Muscle layer of colon (tissue), 2 donors: Measurements from ENCODE around the gene BTNL9.

ENCODE experiments used
- H3K27ac ChIP-seq: one replicate; pipeline ENCODE4 v1.7.0; 2013; ENCODE audit warnings: low read depth, mild to moderate bottlenecking, low read length, moderate library complexity
- H3K27me3 ChIP-seq, 2 donors: one replicate each; pipeline ENCODE4 v1.7.0; 2013; ENCODE audit warnings: low read length in 2 of 2, mild to moderate bottlenecking in 2 of 2; ENCODE audit not compliant: insufficient read depth in 2 of 2, control insufficient read depth in 1 of 2
- H3K36me3 ChIP-seq: one replicate; pipeline ENCODE4 v1.7.0; 2013; ENCODE audit warnings: mild to moderate bottlenecking, low read length; ENCODE audit not compliant: insufficient read depth
- H3K4me1 ChIP-seq: one replicate; pipeline ENCODE4 v1.7.0; 2013; ENCODE audit warnings: mild to moderate bottlenecking, low read length; ENCODE audit not compliant: insufficient read depth
- H3K4me3 ChIP-seq, 2 donors: one replicate each; pipeline ENCODE4 v1.7.0; 2013; ENCODE audit warnings: low read length in 2 of 2, low read depth in 1 of 2, mild to moderate bottlenecking in 1 of 2, moderate library complexity in 1 of 2
- H3K9ac ChIP-seq: one replicate; pipeline ENCODE4 v1.7.0; 2013; ENCODE audit warnings: low read length
- H3K9me3 ChIP-seq: one replicate; pipeline ENCODE4 v1.7.0; 2013; ENCODE audit warnings: mild to moderate bottlenecking, low read length
- donor health status: abdominal sarcoma.
- donor health status: Adenocarcinoma of cecum.

The BTNL9 gene

GRCh38 chr5:181063514-181063913 lies 23.4 kb downstream of the BTNL9 start:
- H3K4me1 ChIP-seq, result no peaks in the 10 kb centered on the region
- no peaks in the 10 kb centered on the region for H3K36me3 ChIP-seq
- no peak overlapping the region for H3K4me3 ChIP-seq
- peaks cover 9 to 29% of the 10 kb centered on the region in 2 donors for H3K27me3 ChIP-seq
- H3K9me3 ChIP-seq, result no peaks in the 10 kb centered on the region
- H3K9ac ChIP-seq, result no peak overlapping the region
- H3K27ac ChIP-seq, result no peak overlapping the region

GRCh38 chr5:181064987-181065386 lies 24.9 kb downstream of the BTNL9 start:
- Histone ChIP-seq H3K36me3 (no peaks in the 10 kb centered on the region), H3K27me3 (peaks cover 11 to 21% of the 10 kb centered on the region in 2 donors), H3K9ac (no peak overlapping the region), H3K4me1 (no peaks in the 10 kb centered on the region), H3K27ac (no peak overlapping the region), H3K9me3 (no peaks in the 10 kb centered on the region), H3K4me3 (no peak overlapping the region)

- Histone ChIP-seq H3K36me3 (no peaks in the 10 kb centered on the region), H3K9me3 (no peaks in the 10 kb centered on the region), H3K27ac (no peak overlapping the region), H3K4me3 (no peak overlapping the region), H3K9ac (no peak overlapping the region), H3K4me1 (no peaks in the 10 kb centered on the region), H3K27me3 (peaks cover 6 to 22% of the 10 kb centered on the region in 2 donors)
Observed at GRCh38 chr5:181069767-181070491, 29.9 kb downstream of the BTNL9 start.

- Histone ChIP-seq H3K4me1 (no peaks in the 10 kb centered on the region), H3K9ac (no peak overlapping the region), H3K36me3 (no peaks in the 10 kb centered on the region), H3K9me3 (no peaks in the 10 kb centered on the region), H3K27me3 (peaks cover 6 to 22% of the 10 kb centered on the region in 2 donors), H3K4me3 (no peak overlapping the region), H3K27ac (no peak overlapping the region)
Observed at GRCh38 chr5:181070523-181070922, 30.5 kb downstream of the BTNL9 start.

- peaks cover 6 to 22% of the 10 kb centered on the region in 2 donors for H3K27me3 ChIP-seq
- no peaks in the 10 kb centered on the region for H3K36me3 ChIP-seq
- no peaks in the 10 kb centered on the region for H3K4me1 ChIP-seq
Observed at GRCh38 chr5:181071257-181071656, 31.2 kb downstream of the BTNL9 start.

GRCh38 chr5:181076920-181077319 lies 36.9 kb downstream of the BTNL9 start:
- Histone ChIP-seq H3K4me1 (no peaks in the 10 kb centered on the region), H3K36me3 (no peaks in the 10 kb centered on the region), H3K9ac (no peak overlapping the region), H3K4me3 (no peak overlapping the region), H3K27ac (no peak overlapping the region), H3K9me3 (no peaks in the 10 kb centered on the region), H3K27me3 (peaks cover 0 to 6% of the 10 kb centered on the region in 2 donors)

More at GRCh38 chr5:181071257-181071656, 31.2 kb downstream of the BTNL9 start:
- H3K4me3 ChIP-seq, result no peak overlapping the region
- H3K9me3 ChIP-seq, result no peaks in the 10 kb centered on the region
- H3K9ac ChIP-seq, result no peak overlapping the region
- H3K27ac ChIP-seq, result no peak overlapping the region

- Histone ChIP-seq H3K4me1 (no peaks in the 10 kb centered on the region), H3K9me3 (no peaks in the 10 kb centered on the region), H3K36me3 (no peaks in the 10 kb centered on the region), H3K4me3 (no peak overlapping the region), H3K27ac (no peak overlapping the region), H3K9ac (no peak overlapping the region), H3K27me3 (peaks cover 0 to 5% of the 10 kb centered on the region in 2 donors)
Observed at GRCh38 chr5:181081989-181082388, 41.9 kb downstream of the BTNL9 start.

GRCh38 chr5:181084621-181085195 lies 44.6 kb downstream of the BTNL9 start:
- Histone ChIP-seq H3K9me3 (no peaks in the 10 kb centered on the region), H3K27ac (no peak overlapping the region), H3K36me3 (no peaks in the 10 kb centered on the region), H3K4me3 (no peak overlapping the region), H3K27me3 (peaks cover 0 to 5% of the 10 kb centered on the region in 2 donors), H3K4me1 (no peaks in the 10 kb centered on the region), H3K9ac (no peak overlapping the region)

- Histone ChIP-seq H3K36me3 (no peaks in the 10 kb centered on the region), H3K27me3 (peaks cover 0 to 5% of the 10 kb centered on the region in 2 donors), H3K9me3 (no peaks in the 10 kb centered on the region), H3K9ac (no peak overlapping the region), H3K4me1 (no peaks in the 10 kb centered on the region), H3K27ac (no peak overlapping the region), H3K4me3 (no peak overlapping the region)
Observed at GRCh38 chr5:181086026-181086883, 46.2 kb downstream of the BTNL9 start.

GRCh38 chr5:181086884-181087205 lies 46.8 kb downstream of the BTNL9 start:
- Histone ChIP-seq H3K4me3 (no peak overlapping the region), H3K9me3 (no peaks in the 10 kb centered on the region), H3K27me3 (peaks cover 0 to 5% of the 10 kb centered on the region in 2 donors), H3K4me1 (no peaks in the 10 kb centered on the region), H3K27ac (no peak overlapping the region), H3K36me3 (no peaks in the 10 kb centered on the region), H3K9ac (no peak overlapping the region)

- H3K36me3 ChIP-seq, result no peaks in the 10 kb centered on the region
- H3K9ac ChIP-seq, result no peak overlapping the region
- no peaks in the 10 kb centered on the region for H3K9me3 ChIP-seq
- no peak overlapping the region for H3K4me3 ChIP-seq
- no peak overlapping the region for H3K27ac ChIP-seq
- no peaks in the 10 kb centered on the region for H3K4me1 ChIP-seq
- H3K27me3 ChIP-seq, result peaks cover 0 to 5% of the 10 kb centered on the region in 2 donors
Observed at GRCh38 chr5:181087309-181087708, 47.2 kb downstream of the BTNL9 start.
